Renal pelvis (tissue), 4 donors: Measurements from ENCODE around the gene CELF5. TPM values are rescaled to one million over a fixed set of nuclear protein-coding genes. Genes with fewer than 3 reads are reported as not detected.
"Not testable (repeated sequence)": the region's sequence is repeated elsewhere in the genome, so short reads cannot be mapped to it uniquely, and the experiment has no call there.

Experiments
- DNase-seq: peaks from one replicate; pipeline ENCODE4 v3.0.0-alpha.2; 2013
- polyA plus RNA-seq, 3 donors: library from polyadenylated mRNA; unstranded; fragments of 120-200 nt; gene quantifications; one replicate each; pipeline ENCODE4 v1.2.1, GENCODE V29; 2013; ENCODE audit not compliant: insufficient read length in 3 of 3

Gene CELF5
- polyA plus RNA-seq, 3 donors: 1.1 to 1.3 (median 1.1) TPM

GRCh38 chr19:3189702-3190469 lies 34.6 kb upstream of the CELF5 start:
- no peak for DNase-seq

GRCh38 chr19:3190470-3190770 lies 34.0 kb upstream of the CELF5 start:
- DNase-seq: no peak

- no peak for DNase-seq
Measured at GRCh38 chr19:3190921-3191805, 33.3 kb upstream of the CELF5 start.

- not testable (repeated sequence) for DNase-seq
Measured at GRCh38 chr19:3191806-3192104, 32.7 kb upstream of the CELF5 start.

- DNase-seq: no peak
Measured at GRCh38 chr19:3192228-3192635, 32.2 kb upstream of the CELF5 start.

- DNase-seq: no peak
Measured at GRCh38 chr19:3192684-3193083, 31.8 kb upstream of the CELF5 start.

- DNase-seq: no peak
Measured at GRCh38 chr19:3193256-3194105, 31.0 kb upstream of the CELF5 start.

GRCh38 chr19:3194106-3195087 lies 30.1 kb upstream of the CELF5 start:
- DNase-seq: no peak

- DNase-seq: no peak
Measured at GRCh38 chr19:3196064-3196932, 28.2 kb upstream of the CELF5 start.

- DNase-seq: no peak
Measured at GRCh38 chr19:3196933-3197205, 27.6 kb upstream of the CELF5 start.

GRCh38 chr19:3198901-3199700 lies 25.4 kb upstream of the CELF5 start:
- no peak for DNase-seq

GRCh38 chr19:3201072-3201700 lies 23.3 kb upstream of the CELF5 start:
- no peak for DNase-seq

- no peak for DNase-seq
Measured at GRCh38 chr19:3201911-3202310, 22.6 kb upstream of the CELF5 start.

GRCh38 chr19:3202346-3202745 lies 22.1 kb upstream of the CELF5 start:
- no peak for DNase-seq

GRCh38 chr19:3202895-3203294 lies 21.6 kb upstream of the CELF5 start:
- not testable (repeated sequence) for DNase-seq

- DNase-seq: no peak
Measured at GRCh38 chr19:3203805-3204645, 20.4 kb upstream of the CELF5 start.

GRCh38 chr19:3204646-3205275 lies 19.7 kb upstream of the CELF5 start:
- no peak for DNase-seq
